PC-9 (cell line): Measurements from ENCODE around the gene ITPR3.

Source experiments
- CTCF ChIP-seq: fragments of 200-600 bp; sonication (generic); conservative IDR thresholded peaks from 2 replicates; pipeline ENCODE4 v1.6.1; 2017; ENCODE audit warnings: mixed run types, antibody characterized with exemption, mild to moderate bottlenecking, moderate library complexity
- EZH2 ChIP-seq: fragments of 200-600 bp; sonication (generic); IDR thresholded peaks from 2 replicates; pipeline ENCODE4 v1.8.0; 2017; ENCODE audit warnings: antibody characterized with exemption, low read depth

- TF ChIP-seq CTCF (no peak), EZH2 (no peak)
Observed at GRCh38 chr6:33709605-33710295, 88.6 kb downstream of the ITPR3 start.
